ACC112 (cell line): ENCODE results near the gene RAP1GAP.

Experiments used
- H2AFZ ChIP-seq: fragments of 200-600 bp; sonication (generic); one replicate; pipeline ENCODE4 v1.6.0; 2017; ENCODE audit warnings: antibody characterized with exemption, low read length; ENCODE audit not compliant: unreplicated experiment
- H3K27ac ChIP-seq: fragments of 200-600 bp; sonication (generic); 2 replicates; pipeline ENCODE4 v1.5.1; 2014; ENCODE audit warnings: low read depth, mild to moderate bottlenecking, antibody characterized with exemption, low read length, moderate library complexity
- H3K27me3 ChIP-seq: fragments of 200-600 bp; sonication (generic); 2 replicates; pipeline ENCODE4 v1.6.1; 2014; ENCODE audit warnings: mild to moderate bottlenecking, antibody characterized with exemption, low read length, moderate library complexity, mixed read lengths; ENCODE audit not compliant: insufficient read depth
- H3K36me3 ChIP-seq: fragments of 200-600 bp; sonication (generic); 2 replicates; pipeline ENCODE4 v1.6.1; 2016; ENCODE audit warnings: mild to moderate bottlenecking, antibody characterized with exemption, low read length, moderate library complexity, mixed read lengths; ENCODE audit not compliant: insufficient read depth
- H3K4me1 ChIP-seq: fragments of 200-600 bp; sonication (generic); one replicate; pipeline ENCODE4 v1.6.1; 2016; ENCODE audit warnings: low read length, mixed read lengths; ENCODE audit not compliant: insufficient read depth, unreplicated experiment, control insufficient read depth
- H3K4me3 ChIP-seq: fragments of 200-600 bp; sonication (generic); 2 replicates; pipeline ENCODE4 v1.5.1; 2014; ENCODE audit warnings: mild to moderate bottlenecking, low read depth, low read length
- H3K79me2 ChIP-seq: fragments of 200-600 bp; sonication (generic); one replicate; pipeline ENCODE4 v1.6.0; 2016; ENCODE audit warnings: low read length; ENCODE audit not compliant: control insufficient read depth, unreplicated experiment, insufficient read depth

RAP1GAP gene

DNA sequence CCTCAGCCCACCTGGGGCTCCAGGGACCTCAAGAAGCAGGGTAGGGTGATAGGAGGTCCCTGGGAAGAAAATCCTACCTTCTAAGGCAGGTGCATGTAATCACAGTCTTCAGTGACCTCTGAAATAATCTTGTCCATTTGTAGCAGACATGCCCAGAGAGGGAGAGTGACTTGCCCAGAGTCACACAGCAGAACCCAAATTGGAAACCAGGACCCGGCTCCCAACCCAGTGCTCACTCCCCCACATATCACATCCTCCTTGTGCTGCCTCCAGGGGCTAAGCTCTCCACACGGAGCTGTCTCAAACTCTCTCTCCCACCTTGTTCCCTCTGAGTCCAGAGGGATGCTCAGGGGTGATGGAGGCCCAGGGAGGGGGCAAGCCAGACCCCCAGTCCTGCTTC, 72.5 kb downstream of the RAP1GAP start:
- no peak overlapping the region for H2AFZ ChIP-seq

DNA sequence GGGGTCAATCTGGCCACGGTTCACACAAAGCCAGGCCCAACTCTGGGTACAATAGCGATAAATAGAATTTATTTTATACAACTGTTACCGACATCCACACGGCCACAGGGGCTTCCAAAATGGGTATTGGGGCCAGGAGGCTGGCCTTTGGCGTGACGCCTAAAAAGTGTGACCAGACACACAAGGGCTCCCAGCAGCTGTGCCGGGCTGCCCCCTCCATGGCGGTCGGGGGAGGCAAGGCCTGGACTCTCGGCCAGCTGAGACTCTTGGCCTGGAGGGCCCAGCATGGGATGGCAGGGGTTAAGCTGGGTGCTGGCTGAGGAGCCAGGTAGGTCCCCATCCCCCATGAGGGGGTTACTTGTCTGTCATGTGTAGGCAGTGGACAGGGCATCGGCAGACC, 73.0 kb downstream of the RAP1GAP start:
- Histone ChIP-seq H3K36me3 (no peaks in the 10 kb centered on the region), H3K27me3 (peaks cover 4% of the 10 kb centered on the region; the same call in 1 of the 2 replicates)

More for the DNA sequence above, 72.5 kb downstream of the RAP1GAP start:
- H3K4me1 ChIP-seq: no peaks in the 10 kb centered on the region
- H3K4me3 ChIP-seq: no peak overlapping the region
- no peak overlapping the region for H3K27ac ChIP-seq
- H3K79me2 ChIP-seq: no peaks in the 10 kb centered on the region
- peaks cover 4% of the 10 kb centered on the region; the same call in 1 of the 2 replicates for H3K27me3 ChIP-seq
- no peaks in the 10 kb centered on the region for H3K36me3 ChIP-seq

DNA sequence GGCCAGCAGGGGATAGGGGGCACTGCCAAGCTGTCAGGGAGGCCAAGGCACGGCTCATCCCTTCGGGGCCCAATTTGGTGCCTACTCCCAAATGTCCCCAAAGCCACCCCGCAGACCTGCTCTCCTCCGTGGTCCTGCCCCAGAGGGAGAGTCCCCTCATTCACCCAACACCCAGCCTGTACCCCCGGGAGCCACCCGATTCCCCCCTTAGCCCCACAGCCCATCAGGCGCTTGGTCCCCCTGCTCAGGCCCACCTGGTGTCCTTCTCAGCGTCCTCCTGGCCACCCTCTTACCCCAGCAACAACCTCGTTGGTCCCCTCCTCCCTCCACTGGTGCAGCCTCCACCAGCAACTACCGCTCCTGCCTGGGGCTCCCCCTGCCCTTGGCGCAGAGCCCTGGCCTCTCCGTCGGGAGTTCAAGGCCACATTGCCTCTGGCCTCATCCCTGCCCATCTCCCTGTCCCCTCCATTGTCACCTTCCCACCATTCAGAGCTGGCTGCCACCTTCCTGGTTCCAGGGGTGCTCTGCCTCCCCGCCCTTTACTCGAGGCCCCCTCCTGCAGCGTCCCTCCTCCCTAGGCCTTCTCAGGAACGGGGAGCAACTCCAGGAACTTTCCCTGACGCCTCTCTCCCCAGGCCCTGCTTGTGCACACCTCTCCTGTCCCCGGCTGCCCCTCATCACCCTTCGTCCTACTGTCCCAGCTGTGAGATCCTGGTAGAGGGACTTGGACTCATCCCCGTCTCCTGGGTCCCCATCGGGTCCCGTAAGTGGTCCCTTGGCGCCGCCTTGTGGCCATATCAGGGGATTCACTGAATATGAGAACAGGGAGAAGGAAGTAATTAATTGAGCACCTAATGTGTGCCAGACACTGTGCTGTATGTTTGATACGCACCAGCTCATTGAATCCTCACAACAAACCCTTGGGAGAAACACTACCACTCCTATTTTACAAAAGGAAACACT, 73.9 kb downstream of the RAP1GAP start:
- H2AFZ ChIP-seq: no peak overlapping the region
- H3K4me1 ChIP-seq: peaks cover 4% of the 10 kb centered on the region
- H3K27me3 ChIP-seq: peaks cover 2% of the 10 kb centered on the region; the same call in 1 of the 2 replicates
- no peak overlapping the region for H3K27ac ChIP-seq
- no peaks in the 10 kb centered on the region for H3K79me2 ChIP-seq
- H3K36me3 ChIP-seq: no peaks in the 10 kb centered on the region
- H3K4me3 ChIP-seq: no peak overlapping the region

More for the DNA sequence above, 73.0 kb downstream of the RAP1GAP start:
- H3K4me3 ChIP-seq: no peak overlapping the region
- H3K79me2 ChIP-seq: no peaks in the 10 kb centered on the region
- no peak overlapping the region for H2AFZ ChIP-seq
- H3K27ac ChIP-seq: no peak overlapping the region
- no peaks in the 10 kb centered on the region for H3K4me1 ChIP-seq

DNA sequence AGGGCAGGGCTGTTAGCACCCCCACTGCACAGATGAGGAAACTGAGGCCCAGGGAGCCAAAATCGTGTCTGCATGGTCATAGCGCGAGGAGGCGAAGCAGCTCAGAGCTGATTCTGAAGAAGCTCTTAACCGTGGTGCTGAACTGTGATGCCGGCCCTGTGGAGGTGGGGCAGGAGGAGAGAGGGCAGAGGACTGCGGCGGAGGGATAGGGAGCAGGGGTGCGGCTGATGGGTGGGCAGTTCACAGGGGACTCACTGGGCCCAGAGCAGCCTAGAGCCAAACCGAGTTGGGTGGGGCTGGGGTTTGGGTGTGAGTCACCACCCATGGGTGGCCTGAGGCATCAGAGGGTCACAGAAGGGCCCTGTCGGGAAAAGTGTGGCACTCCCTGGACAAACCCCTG, 74.7 kb downstream of the RAP1GAP start:
- Histone ChIP-seq H3K4me1 (peaks cover 4% of the 10 kb centered on the region), H3K79me2 (no peaks in the 10 kb centered on the region), H3K36me3 (no peaks in the 10 kb centered on the region), H3K4me3 (no peak overlapping the region), H3K27ac (no peak overlapping the region), H3K27me3 (no peaks in the 10 kb centered on the region), H2AFZ (no peak overlapping the region)

DNA sequence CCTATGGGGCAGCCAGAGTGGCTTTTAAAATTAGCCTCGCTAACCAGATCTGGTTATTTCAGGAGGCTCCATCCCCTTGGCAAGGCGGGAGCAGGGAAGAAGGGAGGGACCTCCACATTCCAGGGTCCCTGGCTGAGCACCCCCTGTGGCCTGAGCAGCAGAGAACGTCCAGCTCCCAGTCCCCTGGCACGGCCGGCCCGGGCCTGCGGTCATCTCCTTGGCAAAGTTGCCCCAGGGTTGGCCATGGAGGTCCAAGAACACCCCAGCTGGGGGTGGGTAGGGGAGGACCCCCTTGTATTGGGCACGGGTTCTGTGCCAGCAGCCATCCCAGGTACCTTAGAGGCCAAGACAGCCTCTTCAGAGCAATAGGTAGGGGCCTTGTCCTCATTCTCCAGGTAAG, 75.9 kb downstream of the RAP1GAP start:
- H3K79me2 ChIP-seq: no peaks in the 10 kb centered on the region
- H2AFZ ChIP-seq: no peak overlapping the region
- no peak overlapping the region for H3K27ac ChIP-seq
- no peak overlapping the region for H3K4me3 ChIP-seq
- peaks cover 4% of the 10 kb centered on the region for H3K4me1 ChIP-seq
- no peaks in the 10 kb centered on the region for H3K27me3 ChIP-seq
- H3K36me3 ChIP-seq: no peaks in the 10 kb centered on the region

DNA sequence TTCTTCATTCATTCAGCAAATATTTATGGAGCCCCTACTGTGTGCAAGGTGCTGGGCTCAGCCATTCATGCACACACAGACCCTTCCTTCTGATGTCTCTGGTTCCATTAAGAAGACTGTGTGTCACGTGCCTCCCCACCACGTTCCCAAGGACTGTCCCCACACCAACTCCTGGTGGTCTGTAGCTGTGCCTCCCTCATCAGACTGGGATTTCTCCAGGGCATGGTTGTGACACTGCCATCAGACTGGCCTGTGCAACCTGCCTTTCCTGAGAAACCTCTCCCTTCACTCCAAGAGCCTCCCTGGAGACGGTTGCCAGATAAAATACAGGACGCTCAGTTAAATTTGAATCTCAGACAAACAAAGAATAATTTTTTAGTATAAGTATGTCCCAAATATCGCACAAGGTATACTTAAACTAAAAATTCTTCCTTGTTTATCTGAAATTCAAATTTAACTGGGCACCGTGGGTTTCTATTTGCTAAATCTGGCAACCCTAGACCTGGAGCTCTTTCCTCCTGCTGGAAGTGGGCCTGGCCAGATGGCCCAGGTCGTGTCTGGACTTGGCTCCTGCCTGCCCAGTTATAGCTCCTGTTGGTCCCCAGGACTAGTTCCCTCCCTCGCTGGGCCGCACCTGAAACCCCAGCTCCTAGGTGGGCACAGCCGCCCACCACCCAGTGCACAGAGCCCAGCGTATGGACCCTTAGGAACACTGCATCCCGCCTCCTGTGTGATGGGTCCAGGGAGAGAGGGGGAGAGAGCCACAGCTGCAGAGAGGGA, 76.9 kb downstream of the RAP1GAP start:
- Histone ChIP-seq H3K27ac (no peak overlapping the region), H3K27me3 (no peaks in the 10 kb centered on the region), H3K4me3 (no peak overlapping the region), H3K79me2 (no peaks in the 10 kb centered on the region), H2AFZ (no peak overlapping the region), H3K36me3 (no peaks in the 10 kb centered on the region), H3K4me1 (peaks cover 8% of the 10 kb centered on the region)

DNA sequence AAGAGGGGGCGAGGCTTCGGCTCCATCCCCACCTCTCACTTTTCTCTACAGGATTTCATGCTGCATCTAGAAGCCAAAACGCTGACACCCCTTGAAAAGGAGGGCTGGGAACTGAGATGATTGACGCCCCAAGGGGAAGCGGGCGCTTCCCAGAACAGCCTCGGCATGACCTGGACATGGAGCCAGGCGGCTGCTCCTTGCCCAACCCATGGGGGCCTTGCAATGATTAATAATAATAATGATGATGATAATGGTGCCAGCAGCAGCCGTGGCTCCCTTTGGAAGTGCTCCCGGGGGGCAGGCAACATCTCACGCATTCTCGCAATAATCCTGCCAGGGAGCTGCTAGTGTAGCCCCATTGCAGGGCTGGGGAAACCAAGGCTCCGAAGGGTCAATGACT, 78.2 kb downstream of the RAP1GAP start:
- Histone ChIP-seq H3K27ac (no peak overlapping the region), H2AFZ (no peak overlapping the region), H3K36me3 (no peaks in the 10 kb centered on the region), H3K4me3 (no peak overlapping the region), H3K4me1 (peaks cover 20% of the 10 kb centered on the region), H3K27me3 (no peaks in the 10 kb centered on the region), H3K79me2 (no peaks in the 10 kb centered on the region)

DNA sequence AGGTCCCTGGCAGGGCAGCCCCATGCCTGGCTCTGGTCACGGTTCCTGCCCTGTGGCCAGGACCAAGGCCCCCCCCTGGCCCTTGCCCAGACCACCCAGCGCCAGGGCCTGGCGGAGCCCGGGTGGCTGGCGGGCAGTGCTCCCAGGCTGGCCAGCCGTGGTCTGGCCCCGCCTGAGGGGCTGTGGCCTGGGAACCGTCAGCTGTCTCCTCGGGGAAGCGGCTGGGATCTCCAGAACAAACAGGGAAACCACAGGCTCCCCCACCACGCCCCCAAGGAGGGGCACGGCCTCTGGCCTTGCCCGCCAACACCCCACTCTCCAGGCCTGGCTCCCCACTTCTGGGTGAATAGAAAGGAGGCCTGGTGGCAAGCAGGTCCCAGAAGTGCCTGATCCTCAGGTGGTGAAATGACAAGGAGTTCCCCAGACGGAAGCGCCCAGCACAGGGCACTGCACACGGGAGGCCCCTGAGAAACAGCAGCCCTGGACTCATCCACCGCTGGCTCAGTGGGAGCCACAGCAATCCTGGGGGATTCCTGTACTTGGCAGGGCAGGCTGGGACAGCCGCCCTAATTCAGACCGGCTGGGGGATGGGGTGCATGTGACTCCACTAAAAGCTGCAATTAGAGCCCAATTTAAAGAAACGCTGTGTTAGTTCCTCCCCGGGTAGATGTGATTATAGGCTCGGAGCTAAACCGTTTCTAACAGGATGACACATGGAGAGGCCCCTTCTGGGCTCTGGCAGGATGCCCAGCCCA, 78.9 kb downstream of the RAP1GAP start:
- H3K27me3 ChIP-seq: no peaks in the 10 kb centered on the region
- H3K4me3 ChIP-seq: no peak overlapping the region
- no peak overlapping the region for H3K27ac ChIP-seq
- H3K79me2 ChIP-seq: no peaks in the 10 kb centered on the region
- no peaks in the 10 kb centered on the region for H3K36me3 ChIP-seq
- H3K4me1 ChIP-seq: peaks cover 24% of the 10 kb centered on the region
- H2AFZ ChIP-seq: no peak overlapping the region

DNA sequence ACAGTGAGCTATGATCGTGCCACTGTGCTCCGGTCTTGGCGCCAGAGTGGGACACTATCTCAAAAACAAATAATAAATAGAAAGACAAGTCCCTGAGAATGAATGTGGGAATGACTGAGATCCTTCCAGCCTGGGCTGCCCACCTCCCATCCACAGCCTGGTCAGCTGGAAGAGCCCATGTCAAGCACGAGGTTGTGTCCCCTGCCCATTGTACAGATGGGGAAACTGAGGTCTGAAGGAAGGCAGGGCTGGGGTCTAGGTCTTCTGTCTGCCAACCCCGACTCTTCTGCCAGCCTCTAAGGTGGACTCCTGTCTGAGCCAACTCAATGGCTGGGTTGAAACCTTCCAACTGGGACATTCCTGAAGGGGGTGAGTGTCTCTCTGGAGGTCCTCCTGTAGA, 79.5 kb downstream of the RAP1GAP start:
- H3K4me1 ChIP-seq: peaks cover 29% of the 10 kb centered on the region
- no peak overlapping the region for H3K27ac ChIP-seq
- no peaks in the 10 kb centered on the region for H3K79me2 ChIP-seq
- H3K36me3 ChIP-seq: no peaks in the 10 kb centered on the region
- H3K4me3 ChIP-seq: no peak overlapping the region
- H3K27me3 ChIP-seq: no peaks in the 10 kb centered on the region
- H2AFZ ChIP-seq: no peak overlapping the region

DNA sequence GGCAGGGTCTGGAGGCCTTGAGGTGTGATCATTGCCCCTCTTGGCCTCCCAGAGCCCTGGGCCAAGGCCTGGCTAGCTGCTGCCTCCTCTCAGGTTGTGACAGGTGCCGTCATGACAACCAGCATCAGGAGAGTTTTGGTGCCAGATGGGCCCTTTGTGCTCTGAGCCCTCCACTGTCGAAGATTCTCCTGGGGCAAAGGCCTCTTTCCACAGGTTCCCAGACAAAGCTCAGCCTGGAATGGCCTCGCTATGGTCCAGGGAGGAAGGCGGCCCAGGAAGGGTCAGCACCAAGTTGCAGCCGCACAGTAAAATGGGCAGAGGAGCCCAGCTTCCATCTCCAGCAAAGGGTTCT, 81.6 kb downstream of the RAP1GAP start:
- Histone ChIP-seq H3K27ac (no peak overlapping the region), H2AFZ (no peak overlapping the region), H3K79me2 (no peaks in the 10 kb centered on the region), H3K4me1 (peaks cover 29% of the 10 kb centered on the region), H3K27me3 (no peaks in the 10 kb centered on the region), H3K36me3 (no peaks in the 10 kb centered on the region), H3K4me3 (no peak overlapping the region)
